Myocyte (in vitro differentiated cells): ENCODE results near the gene TF. TPM values are rescaled to one million over a fixed set of nuclear protein-coding genes. Genes with fewer than 3 reads are reported as not detected.

Source experiments
- DNase-seq: peaks from one replicate; pipeline ENCODE4 v3.0.0-alpha.2; 2012; ENCODE audit warnings: low read depth
- total RNA-seq: library from RNA; depleted of rRNA; stranded (reverse); fragments of >200 nt; gene quantifications from 2 replicates; pipeline ENCODE4 v1.2.3, GENCODE V29; 2014

TF gene
- total RNA-seq, 1 donor from 2014 or later: 0.08 TPM

DNA sequence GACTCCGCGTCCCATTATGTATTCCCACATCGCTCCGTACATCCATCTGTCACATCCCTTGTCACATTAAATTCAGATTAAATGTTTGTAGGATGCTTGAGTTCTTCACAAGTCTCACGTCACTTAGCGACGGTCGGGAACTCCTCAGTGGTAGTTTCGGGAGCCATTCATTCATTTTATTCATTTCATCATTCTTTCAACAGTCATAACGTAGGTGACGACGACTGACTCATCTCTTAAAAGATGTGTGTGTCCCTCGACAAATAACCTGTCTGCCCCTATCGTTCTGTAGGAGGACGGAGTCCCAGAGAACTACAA, 59.1 kb downstream of the TF start:
- no peak for DNase-seq

DNA sequence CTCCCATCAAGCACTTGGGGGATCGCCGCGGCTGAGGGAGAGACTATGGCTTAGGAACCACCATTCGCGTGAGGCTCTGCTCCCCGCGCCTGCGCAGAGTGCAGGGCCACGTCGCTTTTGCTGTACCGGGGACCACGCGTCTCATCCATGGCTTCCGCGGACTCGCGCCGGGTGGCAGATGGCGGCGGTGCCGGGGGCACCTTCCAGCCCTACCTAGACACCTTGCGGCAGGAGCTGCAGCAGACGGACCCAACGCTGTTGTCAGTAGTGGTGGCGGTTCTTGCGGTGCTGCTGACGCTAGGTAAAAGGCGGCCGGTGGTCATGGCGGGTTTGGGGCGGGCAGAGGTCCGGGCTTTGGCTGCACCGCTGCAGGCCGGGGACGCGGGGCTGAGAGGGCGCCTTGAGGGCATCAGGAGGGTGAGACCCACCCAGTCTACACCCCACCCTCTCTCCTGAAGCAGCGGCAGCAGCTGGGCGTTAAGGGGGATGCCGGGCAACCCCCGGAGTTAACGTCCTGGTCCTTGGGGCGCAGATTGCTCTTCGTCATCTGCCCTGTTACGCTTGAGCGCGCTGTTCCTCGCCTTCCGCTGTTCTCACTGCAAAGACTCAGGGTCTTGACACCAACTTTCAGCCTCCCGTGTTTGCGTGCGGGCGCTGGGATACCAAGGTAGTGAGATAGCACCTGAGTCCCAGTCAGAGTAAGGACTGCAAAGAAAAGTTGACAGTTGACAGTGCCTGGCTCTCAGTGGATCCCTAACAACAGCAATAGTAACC, 59.7 kb downstream of the TF start, which contains the start of gene SRPRB:
Gene SRPRB (plus strand): TSS at position 114 of the 774 bp plus-strand sequence. CDS start 34 bp downstream, at position 148.
- DNase-seq: peak; percentile 96

DNA sequence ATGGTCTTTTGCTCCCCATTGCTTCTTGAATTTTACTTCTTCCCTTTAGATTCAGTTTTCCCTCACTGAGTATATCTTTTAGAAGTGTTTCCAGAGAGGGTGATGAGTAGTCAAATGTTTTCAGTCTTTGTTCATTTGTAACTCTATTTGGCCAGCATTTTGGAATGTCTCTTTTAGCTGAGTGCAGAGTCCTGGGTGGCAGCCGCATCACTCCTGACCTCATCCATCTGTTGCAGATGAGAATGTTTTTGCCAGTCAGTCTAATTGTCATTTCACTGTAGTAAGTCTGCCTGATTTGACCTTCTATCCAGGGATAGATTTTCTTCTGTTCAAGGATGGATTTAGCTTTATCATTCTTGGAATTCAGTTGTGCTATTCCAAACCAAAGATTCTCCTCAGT, 66.7 kb downstream of the TF start:
- peak; percentile 26 for DNase-seq

DNA sequence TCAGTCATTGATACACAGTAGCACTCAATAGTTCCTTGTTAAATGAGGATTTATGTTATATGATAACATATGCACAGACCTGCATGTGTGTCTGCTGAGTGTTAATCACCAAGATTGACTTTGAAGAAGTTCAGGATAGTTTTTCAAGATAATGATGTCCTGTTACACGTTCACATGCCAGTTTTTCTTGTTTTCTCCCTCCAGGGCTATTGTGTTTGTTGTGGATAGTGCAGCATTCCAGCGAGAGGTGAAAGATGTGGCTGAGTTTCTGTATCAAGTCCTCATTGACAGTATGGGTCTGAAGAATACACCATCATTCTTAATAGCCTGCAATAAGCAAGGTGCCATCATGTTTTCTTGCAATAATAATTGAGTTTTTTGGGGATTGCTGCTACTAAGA, 69.2 kb downstream of the TF start:
- no peak for DNase-seq

DNA sequence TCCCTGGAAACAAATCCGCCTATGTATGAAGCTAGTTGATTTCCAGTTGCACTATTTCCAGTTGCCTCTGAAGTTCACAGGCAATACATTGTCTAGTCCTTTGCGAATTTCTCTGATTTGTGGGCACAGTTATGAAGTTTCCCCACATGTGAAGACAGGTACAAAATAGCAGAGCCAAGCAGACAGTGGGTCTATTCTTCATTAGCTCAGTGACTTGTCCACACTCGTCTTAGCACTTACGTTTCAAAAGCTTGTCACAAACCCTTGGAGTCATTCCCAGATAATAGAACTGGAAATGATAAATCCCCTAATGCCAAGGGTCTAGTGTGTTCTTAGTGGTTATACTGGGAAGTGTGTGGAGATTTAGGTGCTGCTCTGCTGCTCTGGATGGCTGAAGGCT, 73.9 kb downstream of the TF start:
- no peak for DNase-seq

DNA sequence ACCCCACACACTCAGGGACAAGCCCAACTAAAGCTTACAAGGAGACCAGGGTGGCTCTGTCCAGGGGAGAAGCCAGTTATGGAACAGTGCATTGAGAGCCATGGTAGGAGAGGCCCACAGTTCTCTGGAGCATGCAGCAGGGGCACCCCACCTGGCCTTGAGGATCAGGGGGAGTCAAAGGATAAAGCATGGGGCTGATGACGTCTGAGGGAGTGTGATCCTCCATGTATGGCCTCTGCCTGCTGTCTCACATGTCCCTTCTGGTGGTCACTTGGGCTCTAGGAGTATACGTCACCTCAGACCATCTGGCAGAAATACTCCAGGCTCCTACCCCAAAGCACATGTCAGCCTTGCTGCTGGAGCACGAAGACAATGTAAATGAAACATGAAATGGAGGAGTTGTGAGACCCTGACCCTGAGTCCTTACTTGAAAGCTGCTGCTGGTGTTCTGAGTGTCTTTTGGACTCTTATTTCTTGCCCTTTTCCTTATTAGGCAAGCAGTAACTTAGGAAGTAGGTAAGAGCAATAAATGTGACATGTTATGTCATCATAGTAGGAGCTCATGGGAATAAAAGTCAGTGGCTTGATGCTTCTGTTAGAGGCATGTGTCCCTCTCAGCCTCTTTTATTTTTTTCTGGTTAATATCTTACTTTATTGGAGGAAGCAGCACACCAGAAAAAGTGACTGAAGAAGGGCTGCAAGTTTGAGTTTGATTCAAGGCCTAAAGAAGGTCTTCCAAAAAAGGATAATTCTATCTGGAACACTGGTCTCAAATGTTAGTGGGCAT, 74.9 kb downstream of the TF start:
- DNase-seq: no peak

DNA sequence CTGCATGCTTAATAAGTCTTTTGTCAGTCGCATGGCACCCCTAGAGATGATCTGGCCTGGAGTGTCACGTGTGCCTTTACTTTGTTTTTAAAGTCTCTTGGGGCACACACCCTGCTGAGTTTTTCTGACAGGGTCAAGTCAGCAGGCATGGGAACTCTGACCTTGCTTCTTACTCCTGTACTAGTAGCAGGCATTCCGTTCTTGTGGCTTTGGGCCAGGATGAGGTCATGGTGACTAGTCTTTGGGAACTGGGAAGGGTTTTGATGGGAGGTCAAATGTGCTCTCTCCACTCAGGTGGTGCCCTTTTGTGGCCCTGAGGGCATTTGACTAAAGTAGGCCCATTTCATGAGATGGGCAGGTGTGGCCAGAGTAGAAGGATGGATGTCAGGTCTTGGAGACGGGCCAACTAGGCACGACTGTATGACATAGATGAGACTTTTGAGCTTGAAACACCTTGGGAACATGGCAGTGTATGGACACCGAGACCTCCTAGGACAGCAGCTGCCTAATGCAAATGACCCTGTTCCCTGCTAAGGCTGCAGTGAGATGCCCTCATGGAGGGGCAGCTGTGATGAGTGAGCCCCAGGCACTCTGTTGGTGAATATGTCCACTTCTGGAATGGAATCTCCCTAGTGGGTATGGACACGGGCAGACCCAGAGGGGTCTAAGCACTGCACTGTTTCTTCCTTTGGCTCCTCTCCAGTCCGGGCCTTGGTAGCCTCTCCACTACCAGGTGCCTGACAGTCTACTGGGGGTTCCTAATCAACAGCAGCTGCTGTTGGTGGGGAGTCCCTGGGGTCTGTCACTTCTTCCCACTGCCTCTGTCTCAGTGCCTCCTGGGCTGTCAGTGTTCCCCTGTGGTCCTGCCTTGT, 75.8 kb downstream of the TF start:
- DNase-seq: peak; percentile 84

DNA sequence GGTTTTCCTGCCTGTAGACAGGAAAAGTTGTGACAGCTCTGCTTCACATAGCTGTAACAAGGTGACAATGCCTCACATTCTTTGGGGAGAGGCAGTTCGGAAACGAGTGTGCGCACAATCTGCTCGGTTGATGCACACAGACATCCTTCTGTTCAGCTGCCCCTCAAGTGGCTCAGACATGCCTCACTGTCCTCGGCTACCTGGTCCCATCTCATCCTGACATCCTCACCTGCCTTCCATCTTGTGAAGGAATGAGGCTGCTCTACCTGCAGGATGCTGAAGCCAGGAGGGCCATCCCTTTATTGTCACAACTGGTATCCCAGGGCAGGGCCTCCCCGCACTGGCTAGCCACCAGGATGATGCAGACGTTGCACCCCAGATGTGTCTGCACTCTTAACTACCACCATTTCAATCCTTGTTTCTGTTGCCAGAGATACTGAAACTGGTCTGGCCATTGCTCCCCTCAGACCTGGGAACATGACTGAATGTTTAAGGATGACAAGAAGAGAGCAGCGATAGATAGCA, 78.8 kb downstream of the TF start:
- no peak for DNase-seq

DNA sequence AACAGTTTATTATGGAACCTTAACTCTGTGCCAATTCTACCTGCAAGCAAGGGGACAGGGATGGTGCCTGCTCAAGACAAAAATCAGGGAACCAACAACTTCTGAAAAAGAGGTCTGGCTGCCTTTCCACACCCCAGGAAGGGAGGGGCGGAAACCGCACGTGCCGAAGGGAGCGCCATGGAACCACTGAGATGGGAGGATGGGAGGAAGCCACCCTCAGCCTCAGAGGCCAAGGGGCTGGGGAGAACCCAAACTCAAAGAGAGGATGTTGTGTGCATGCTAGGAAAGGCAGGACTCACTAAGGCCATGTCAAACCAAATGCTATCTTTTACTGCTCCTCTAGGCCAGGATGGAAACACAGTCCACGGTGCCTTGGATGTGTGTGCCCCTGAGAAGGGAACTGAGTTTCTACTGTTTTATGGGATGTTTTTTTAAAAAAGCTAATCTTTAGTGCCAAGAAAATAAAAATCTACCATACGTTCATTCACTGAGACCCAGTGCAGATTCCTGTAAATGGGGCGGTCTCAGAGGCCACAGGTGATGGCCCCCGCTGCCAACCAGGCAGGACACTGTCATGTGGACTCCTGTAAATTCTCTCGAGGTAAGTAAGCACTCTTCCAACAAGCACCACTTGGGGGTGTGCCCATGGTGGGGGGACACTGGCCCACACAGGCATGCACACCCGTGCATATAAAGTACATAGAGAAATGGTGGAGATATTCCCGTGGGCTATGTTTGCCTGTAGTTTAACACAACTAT, 80.0 kb downstream of the TF start:
- no peak for DNase-seq

DNA sequence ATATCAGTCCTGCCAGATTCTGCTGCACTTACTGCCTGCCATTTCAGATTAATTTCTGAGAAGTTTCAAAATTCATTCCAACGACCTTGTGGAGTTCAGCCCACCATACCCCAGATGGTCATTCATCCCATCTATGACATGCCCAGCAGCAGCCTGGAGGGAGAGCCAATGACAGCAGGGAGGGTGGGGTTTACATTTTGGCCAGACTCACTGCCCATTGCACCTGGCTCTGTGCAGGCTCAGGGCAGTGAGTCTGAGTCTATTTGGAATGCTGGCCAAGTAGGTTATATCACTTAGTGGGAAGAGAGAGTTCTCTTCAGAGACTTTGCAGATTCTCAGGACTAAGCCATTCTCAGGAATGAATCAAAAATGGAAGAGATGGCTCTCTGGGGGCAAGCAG, 80.9 kb downstream of the TF start:
- no peak for DNase-seq

DNA sequence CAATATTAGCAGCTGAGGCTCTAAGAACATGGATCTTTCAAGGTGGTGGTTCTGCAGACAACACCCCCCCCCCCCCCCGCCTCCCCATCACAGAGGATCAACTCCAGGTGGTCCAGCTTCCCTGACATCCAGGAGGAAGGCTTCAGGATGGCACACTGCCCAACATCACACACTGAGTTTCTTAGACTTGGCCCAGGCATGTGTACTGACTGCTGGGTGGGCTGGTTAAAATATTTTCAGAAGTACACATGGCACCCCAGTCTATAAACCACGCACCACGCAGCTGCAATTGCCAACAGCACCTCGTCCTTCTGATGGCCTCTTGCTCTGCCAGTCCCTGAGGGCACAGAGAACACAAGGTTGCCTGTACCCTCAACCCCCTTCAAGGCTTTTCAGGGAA, 81.5 kb downstream of the TF start:
- no peak for DNase-seq

DNA sequence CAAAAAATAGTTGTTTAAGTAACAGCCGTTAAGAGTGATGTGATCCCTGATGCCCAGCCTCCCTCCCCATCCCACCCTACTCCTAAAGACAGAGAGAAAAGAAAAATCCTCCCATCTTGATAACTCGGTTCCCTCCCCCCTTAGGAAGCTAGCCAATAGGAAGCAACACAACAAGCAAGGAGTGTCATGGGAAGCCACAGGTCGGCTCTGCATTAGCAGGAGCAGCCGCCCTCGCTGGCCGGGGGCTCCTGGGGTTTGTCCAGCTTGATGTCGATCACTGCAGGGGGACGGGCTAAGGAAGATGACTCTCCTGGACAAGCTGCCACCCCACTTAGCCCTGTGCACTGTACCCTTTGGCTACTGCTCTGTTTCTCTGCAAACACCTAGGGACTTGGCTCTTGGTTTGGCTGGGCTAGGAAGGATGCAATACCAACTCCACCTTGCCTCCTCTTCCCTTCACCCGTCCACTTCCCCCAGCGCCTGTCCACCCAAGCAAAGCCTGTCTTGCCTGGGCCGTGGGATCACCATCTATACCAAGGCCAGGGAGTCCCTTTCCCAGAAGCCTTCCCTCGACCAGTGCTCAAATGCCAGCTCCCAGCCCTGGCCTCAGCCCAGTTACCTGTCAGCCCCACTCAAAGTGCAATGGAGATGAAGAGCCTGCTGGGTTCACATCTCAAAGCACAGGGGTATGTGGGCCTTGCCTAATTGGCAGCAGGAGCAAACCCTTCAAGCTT, 82.5 kb downstream of the TF start:
- DNase-seq: no peak

DNA sequence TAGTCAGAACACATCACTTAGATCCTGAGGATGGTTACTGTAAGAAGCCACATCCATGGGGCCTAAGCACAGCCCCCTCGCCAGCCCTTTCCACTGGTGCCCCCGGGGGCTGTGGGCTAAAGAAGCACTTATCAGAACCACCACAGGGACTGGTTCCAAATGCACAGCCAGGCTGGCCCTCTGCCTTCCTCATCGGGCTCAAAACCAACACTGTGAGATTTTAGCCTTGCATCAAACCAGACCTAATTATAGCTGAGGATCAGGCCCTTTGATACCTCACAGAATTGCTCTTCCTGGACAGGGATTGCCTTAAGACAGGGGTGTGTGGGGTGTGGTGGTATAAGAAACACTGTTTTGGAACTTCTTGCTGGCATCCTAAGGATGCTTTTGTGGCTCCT, 83.1 kb downstream of the TF start:
- no peak for DNase-seq

DNA sequence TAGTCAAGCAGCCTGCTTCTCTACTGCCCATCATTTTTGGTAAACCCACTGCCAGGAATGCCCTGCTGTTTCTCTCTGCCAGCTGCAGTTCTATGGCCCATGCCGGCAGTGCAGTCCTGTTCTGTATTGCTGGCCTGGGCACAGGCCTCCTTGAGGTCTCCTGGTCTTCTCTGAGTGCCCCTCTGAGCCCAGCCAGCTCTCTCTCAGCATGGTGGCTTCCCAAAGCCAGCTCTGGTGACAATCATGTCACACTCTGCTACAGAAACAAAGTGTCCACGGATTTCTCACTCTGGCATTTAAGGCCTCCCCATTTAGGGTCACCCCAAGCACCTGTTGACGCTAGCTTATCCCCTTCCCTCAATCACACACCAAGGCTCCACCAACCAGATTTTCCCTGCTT, 83.9 kb downstream of the TF start:
- DNase-seq: no peak

DNA sequence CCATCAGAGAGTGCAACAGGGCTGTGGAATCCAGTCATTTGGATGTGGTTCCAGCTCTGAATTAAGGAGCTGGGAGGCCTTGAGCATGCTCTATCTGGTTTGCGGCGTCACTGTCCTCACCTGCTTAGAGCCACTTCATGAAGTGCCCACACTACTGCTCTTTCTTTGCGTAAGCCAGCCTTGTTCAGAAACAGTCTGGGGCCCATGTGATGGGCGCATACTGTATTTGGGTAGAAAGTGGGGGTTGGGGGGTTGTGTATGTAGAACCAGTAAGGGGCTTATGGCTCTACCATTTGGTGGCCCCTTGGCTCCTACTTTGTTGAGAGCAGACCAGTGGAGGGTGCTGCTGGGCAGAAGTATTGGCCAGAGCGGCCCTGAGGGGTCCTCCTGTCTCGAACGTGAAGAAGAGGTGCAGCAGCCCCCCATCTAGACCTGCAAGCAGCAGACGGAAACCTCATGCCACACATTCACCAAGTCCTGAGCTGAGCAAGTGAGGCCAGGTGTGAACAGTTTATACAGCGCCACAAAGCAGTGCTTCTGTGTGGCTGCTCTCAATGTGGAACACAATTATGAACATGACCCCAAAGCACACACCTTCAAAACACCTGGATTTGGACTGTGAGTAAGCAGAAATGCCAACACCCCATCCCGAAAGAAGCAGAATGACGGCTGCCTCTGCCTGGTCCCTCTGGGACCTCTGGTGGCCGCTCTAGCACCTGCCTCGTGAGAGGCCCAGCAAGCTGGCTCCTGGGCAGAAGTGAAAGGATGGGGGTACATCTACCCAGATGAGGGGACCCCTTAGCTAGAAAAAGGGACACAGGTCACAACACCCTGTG, 86.0 kb downstream of the TF start:
- no peak for DNase-seq

DNA sequence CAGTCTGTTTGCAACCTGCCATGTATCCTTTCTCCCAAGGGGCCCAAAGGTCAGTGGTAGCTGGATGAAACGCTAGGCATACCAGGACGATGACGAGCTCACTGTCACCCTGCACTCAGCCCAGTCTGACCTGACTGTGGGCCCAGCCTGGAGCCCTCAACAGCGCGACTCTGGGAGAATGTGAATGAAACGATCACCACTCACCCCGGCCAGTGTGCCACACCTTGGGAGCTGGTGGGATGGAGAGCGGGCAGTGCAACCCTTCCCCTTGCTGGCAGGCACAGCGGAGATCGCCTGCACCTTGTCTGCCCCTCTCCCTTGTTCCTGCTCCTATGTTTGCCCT, 86.6 kb downstream of the TF start:
- DNase-seq: no peak

DNA sequence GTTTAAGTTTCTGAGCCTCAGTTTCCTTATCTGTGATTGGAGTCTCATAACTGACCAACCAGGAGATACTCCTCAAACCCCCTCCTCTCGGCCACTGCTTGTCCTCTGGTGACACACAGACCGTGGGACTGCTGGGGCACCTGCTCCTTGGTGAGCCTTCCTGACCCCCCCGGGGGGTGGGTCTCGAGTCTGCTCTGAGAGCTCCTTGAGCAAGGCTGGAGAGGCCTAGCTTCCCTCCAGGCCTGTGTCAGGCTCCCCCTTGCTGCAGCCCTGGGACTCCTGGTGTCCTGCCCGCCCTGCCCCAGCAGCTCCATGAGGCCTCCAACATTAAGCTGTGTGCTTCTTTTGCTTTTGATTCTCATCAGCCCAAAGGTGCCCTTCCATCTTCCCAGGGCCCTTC, 87.1 kb downstream of the TF start:
- no peak for DNase-seq

DNA sequence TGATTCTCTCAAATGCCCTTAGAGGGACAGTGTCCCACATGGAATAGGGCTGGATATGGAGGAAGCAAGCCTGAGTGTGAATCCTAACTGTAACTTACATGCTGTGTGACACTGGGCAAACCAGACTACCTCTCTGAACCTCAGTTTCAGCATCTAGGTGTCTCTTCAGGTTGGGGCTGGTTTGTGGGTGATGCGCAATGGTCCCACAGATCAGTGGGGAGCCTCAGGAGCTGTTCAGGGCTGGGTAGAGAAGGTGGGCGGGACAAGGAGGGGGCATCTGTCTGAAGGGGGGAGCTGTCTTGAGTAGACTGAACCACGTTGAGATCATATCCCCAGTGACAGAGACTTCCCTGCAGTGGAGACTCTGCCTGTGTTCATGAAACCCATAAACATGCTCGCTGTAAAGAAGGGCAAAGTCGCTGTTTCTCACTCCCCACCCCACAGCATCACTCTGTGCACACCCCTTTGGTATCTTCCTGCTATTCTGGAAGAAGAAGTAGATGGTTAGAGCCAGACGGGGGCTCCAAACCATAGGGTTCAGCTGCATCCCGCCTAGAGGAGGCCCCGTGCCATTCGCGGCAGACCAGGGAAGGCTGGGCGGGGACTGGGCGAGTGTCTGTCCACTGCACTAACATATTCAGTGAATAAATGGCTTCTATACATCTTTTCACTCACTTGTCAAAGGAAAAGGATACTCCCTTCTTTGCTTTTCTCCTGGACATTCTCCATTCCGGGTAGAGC, 87.9 kb downstream of the TF start:
- no peak for DNase-seq
